GM12875 (cell line): ENCODE results near the gene PLEKHH1.
A peak's percentile ranks its signal among the peaks of the same experiment; 100 is the strongest.

Experiments used
- H3K4me3 ChIP-seq: one replicate; pipeline ENCODE4 v1.5.1; 2011; ENCODE audit warnings: low read depth, low read length, control low read depth
- TF ChIP-seq, protein P1 (sequence below): IDR thresholded peaks from 2 replicates; pipeline ENCODE4 v1.5.1; 2011; ENCODE audit warnings: low read depth, mild to moderate bottlenecking, control low read depth, inconsistent platforms, low read length, moderate library complexity, borderline replicate concordance; ENCODE audit not compliant: insufficient read depth

Gene PLEKHH1

DNA sequence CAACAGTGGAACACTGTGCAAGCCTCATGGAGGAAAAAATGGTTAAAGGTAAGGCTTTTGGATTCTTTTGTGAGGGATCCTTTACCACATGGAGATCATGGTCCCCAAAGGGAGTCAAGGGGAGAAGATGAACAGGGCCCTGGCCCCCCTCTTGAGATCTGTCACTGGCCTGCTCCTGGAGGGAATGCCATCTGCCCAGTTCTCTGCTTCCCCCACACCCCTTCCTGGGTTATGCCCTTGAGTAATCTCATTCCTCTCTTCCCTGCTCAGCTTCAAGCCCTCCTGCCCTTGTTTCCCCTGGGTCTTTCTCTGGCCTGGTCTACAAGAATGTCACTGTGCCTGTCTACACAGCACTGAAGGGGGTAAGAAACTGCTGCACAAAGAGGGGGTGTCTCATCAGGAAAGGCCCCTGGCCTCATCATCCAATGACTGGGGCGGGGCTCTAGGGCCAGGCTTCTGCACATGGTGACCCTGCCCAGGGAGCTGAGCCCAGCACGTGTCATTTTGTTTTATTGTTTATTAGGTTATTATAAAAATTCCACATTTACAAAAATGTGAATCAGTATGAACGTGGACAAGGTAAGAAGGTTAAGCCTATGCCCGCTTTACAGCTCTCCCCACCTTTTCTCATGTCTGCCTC is 36.7 kb downstream of the PLEKHH1 start:
- no peak overlapping the region for H3K4me3 ChIP-seq
- TF ChIP-seq, protein P1, sequence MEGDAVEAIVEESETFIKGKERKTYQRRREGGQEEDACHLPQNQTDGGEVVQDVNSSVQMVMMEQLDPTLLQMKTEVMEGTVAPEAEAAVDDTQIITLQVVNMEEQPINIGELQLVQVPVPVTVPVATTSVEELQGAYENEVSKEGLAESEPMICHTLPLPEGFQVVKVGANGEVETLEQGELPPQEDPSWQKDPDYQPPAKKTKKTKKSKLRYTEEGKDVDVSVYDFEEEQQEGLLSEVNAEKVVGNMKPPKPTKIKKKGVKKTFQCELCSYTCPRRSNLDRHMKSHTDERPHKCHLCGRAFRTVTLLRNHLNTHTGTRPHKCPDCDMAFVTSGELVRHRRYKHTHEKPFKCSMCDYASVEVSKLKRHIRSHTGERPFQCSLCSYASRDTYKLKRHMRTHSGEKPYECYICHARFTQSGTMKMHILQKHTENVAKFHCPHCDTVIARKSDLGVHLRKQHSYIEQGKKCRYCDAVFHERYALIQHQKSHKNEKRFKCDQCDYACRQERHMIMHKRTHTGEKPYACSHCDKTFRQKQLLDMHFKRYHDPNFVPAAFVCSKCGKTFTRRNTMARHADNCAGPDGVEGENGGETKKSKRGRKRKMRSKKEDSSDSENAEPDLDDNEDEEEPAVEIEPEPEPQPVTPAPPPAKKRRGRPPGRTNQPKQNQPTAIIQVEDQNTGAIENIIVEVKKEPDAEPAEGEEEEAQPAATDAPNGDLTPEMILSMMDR: no peak

DNA sequence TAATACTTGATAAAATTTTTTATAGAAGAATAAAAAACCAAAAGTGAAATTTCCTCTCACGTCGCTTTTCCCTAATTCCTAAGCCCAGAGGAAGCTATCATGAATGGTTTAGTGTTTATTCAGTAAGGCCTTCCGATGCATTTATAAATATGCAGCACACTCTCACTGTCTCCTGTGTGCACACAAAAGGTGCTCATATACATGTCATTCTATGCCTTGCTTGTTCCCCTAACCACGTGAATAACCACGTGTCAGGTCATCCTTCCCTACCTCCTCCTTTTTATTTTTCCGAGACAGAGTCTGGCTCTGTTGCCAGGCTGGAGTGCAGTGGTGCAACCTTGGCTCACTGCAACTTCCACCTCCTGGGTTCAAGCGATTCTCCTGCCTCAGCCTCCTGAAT is 37.4 kb downstream of the PLEKHH1 start:
- TF ChIP-seq, protein P1: no peak
- H3K4me3 ChIP-seq: no peak overlapping the region

DNA sequence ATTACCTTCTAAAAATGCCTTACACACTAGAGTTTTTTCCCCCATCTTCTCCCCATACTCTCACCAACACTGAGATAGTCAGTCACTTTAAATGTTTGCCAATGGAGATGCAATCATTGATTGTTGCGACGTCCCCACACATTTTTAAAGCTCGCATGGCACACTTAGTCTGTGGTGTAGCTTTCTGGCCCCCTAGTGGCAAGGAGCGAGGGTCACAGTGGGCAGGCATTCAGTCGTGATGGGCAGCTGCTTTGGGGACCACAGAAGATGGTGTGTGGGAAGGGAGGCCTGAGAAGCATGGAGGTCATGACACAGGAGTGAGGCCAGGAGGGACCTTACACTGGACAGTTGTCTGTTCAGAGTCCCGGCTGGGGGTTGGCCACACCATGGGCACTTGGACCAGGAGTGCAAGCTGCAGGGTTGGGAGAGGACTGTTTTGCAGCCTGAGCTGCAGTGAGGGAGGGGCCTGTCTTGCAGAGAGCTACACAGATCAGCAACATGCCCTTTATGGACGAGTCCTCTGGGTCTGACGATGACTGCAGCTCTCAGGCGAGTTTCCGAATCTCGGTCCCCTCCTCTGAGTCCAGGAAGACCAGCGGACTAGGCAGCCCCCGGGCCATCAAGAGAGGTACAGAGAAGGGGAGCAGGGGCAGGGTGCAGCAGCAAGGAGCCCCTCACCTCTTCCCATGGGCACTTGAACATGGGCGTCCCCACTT is 38.3 kb downstream of the PLEKHH1 start:
- TF ChIP-seq, protein P1: peak; percentile 93

DNA sequence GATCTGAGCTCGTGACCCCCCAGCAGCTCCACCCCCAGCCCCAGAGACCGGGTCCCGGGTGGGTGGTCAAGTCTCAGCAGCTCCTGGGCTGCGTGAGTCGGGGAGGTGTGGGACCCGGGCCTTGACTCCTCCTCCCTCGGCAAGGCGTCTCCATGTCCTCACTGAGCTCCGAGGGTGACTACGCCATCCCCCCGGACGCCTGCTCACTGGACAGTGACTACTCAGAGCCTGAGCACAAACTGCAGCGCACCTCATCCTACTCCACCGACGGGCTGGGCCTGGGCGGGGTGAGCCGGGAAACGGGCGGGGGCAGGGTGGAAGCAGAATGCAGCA is 38.9 kb downstream of the PLEKHH1 start:
- TF ChIP-seq, protein P1: no peak
- no peak overlapping the region for H3K4me3 ChIP-seq

More for the DNA sequence above, 38.3 kb downstream of the PLEKHH1 start:
- H3K4me3 ChIP-seq: no peak overlapping the region

DNA sequence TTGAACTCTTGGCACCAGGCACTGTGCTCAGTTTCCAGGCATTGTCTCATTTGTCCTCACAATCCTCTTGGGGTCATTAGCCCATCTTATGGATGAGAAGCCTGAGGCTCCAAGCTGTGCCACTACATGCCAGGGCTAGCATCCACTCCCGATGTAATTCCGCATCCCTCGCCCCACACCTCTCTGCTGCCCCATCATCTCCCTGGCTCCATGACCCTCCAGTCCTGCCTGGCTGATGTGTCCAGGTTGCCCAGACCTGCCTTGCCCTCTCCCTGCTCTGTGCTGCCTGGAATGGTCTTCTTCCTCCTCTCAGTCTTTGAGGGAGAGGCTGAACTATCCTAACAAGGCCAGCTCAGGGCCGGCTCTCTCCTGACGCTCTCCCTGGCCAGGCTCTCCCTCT is 39.5 kb downstream of the PLEKHH1 start:
- H3K4me3 ChIP-seq: no peak overlapping the region
- TF ChIP-seq, protein P1: no peak

DNA sequence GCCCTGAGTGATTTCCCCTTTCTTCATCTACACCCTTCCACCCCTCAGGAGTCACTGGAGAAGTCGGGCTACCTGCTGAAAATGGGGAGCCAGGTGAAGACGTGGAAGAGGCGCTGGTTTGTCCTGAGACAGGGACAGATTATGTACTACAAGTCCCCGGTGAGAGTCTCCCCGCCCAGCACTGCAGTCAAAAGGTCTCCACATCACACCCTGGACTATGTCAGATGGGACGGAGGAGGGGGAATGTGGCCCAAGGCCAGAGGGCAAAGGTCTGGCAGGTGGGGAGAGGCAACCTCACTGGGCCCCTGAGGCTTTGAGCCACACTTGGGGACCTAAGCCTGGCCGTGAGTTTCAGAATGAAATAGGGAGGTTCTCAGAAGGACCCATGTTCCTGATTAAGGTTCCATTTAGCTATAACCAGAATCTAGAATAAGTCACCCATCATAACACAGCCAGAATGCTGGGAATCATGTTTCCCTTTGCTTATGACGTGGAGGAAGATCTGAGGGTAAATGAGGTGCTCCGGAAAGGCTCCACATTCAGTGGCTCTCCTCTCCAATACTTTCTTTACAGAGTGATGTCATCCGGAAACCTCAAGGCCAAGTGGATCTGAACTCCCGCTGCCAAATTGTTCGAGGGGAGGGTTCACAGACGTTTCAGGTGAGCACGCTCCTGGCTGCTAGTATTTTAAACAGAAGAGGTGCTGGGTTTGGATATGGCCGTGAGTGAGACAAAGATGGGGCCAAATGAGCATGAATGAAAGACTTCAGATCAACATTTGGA is 40.3 kb downstream of the PLEKHH1 start:
- TF ChIP-seq, protein P1: no peak
- no peak overlapping the region for H3K4me3 ChIP-seq

DNA sequence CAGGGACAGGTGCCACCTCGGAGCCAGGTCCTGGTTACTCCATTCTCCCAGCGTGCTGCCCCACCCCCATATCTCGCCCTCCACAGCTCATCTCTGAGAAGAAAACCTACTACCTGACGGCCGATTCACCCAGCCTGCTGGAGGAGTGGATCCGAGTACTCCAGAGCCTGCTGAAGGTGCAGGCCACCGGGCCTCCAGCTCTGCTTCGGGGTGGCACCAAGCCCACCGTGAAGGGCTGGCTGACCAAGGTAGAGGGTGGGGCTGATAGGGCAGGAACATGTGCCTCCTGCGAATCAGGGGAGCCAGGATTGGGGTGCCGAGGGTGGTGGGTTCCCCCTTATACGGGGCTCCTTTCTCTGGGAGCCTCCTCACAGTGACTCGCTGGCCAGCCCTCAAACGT is 41.1 kb downstream of the PLEKHH1 start:
- TF ChIP-seq, protein P1: no peak

More for the DNA sequence above, 41.1 kb downstream of the PLEKHH1 start:
- H3K4me3 ChIP-seq: no peak overlapping the region
